GM19238 (cell line): Measurements from ENCODE around the gene MINDY4B.
"Not testable (repeated sequence)": the region's sequence is repeated elsewhere in the genome, so short reads cannot be mapped to it uniquely, and the experiment has no call there.

Source experiments
- DNase-seq: peaks from one replicate; pipeline ENCODE4 v3.0.0; 2011; ENCODE audit warnings: low spot score; ENCODE audit not compliant: insufficient read length

MINDY4B gene

DNA sequence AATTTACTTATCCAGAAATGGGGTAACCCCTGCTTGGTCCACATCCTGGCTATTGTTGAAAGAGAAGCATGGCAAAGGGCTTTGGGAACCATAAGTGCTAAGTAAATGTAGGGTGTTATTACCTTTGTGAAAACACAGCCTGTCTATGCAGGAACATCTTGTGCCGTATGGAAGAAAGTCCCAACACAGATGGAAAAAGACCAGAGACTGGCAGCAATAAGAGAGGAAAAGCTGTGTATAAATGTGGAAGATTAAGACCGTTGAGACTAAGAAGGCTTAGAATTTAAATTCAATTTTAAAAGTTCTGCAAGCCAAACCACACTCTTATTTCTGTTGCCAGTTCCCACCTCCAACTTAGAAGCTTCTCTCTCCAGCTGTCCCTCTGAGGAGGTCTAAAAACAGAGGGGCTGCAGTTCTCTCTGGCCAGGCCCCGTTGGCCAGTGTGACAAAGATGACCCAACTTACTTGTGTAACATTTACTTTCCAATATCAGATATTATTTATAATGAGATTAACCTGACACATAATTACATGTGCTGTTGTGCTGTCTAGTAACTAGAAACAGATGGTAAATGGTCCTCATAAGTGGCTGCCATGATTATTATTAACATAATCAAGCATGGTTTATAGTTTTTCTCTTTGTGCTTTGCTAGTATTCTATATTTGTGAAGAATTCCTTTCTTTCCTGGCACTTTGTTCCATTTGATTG is 7.0 kb downstream of the MINDY4B start:
- DNase-seq: no peak

DNA sequence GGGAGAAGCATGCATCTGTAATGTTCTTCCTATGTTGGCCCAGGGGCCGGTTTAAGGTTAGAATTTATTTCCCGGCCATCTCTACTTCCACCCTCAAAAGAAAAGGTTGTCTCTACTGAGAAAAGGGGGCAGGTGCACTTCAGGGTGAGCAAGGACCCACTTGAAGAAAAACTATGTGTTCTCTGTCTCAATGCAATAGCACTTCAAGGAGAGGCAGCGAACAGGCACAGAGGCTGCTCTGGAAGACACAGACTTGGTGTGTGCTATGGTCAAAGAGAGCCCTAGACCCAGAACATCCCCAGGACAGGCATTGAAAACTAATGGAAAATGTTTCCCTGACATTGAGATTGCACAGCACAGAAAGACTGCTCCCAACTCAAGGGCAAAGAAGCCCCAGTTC is 7.6 kb downstream of the MINDY4B start:
- DNase-seq: no peak

DNA sequence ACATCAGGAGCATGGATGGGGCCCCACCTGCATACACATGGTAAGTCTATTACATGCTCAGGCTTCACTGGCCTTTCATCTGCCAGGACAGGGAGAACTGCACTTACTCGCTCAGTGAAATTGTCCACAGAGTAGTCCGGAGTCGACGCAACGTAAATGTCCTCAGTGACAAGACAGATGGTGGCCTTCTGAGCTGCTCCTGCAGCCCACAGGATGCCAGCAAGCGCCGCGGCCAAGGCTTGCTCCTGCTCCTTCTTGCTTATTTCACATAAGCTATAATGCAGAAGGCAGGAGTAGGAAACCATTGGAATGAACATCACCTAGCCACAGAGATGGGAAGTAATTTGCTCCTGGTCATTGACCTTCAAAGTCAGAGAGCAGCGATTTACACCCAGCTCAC is 14.4 kb downstream of the MINDY4B start:
- no peak for DNase-seq

DNA sequence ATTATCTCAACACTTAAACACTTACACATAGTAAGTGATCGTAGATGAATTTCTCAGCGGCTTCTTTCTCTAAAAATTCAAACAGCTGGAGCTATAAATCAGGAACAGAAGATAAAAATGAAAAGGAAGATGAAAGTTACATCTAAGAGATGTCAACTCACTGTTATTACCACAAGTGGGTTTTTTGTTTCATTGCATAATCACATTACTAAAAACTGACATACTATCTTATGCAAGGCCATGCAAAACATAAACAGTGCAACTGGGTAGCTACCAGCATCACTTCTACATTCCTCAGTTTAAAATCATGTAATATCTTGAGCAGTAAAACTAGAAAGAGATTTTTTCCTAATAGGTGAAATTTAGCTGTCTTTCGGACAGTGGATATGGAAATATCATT is 14.9 kb downstream of the MINDY4B start:
- DNase-seq: no peak

DNA sequence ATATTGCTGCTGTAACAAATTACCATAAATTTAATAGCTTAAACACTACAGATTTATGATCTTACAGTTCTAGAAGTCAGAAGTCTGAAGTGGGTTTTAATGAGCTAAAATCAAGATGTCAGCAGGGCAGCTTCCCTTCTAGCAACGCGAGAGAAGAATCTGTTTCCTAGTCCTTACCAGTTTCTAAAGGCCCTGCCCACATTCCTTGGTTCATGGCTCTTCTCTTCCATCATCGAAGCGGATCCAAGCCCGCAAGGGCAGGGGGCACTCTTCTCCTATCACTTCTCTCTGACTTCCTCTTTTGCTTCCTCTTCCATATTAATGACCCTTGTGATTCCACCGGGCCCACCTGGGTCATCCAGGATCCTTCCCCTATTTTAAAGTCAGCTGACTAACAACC is 16.1 kb downstream of the MINDY4B start:
- no peak for DNase-seq

DNA sequence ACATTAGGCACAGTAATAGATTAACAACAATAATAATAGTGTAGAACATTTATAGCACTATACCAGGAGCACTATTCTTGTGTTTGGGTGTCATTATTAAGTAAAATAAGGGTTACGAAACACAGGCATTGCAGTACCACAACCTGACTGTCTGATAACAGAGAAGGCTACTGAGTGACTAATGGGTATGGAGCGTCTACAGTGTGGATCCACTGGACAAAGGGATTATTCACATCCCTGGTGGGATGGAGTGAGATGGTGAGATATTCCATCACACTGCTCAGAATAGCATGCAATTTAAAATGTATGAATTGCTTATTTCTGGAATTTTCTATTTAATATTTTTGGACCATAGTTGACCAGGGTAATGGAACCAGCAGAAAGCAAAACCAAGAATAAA is 18.2 kb downstream of the MINDY4B start:
- DNase-seq: no peak

DNA sequence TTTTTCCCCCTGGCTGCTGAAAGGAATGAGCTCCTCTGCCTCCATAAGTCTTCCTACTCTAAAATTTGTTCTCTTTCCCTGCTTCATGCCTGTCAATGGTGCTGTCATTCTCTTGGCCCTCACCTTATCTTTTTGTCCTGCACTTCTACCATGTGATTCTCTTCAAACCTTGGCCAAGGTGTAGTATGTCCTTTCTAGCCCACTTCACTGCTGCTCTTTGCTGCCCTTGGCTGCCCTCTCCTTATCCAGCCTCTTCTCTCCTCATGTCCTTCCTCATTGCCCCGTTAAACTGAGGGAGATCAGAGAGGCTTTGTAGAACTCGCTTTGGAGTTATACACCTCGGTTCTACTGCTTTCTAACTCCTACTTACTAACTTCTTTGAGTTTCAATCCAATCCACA is 19.7 kb downstream of the MINDY4B start:
- DNase-seq: no peak

DNA sequence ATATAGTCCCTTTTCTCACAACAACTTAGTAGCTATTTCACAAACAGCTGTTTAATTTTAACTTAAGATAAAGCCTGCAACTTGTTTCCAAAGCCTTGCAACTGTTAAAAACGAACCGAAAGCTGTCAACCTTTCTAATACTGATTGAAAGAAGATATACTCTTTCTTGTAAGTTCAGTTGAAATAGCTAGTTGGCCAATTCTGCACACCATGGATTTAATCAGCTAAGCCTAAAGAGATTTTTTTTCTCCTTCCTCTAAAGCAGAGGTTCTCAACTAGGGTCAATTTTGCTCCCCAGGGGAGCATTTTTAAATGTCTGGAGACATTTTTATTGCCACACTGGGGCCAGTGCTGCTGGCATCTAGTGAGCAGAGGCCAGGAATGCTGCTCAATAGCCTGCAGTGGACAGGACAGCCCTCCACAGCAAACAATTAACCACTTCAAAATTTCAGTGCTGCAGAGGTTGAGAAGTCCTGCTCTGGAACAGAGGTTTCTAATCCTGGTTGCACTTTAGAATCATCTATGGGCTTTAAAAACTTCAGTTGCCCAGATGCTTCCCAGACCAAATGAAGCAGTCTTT is 26.2 kb downstream of the MINDY4B start:
- DNase-seq: no peak

DNA sequence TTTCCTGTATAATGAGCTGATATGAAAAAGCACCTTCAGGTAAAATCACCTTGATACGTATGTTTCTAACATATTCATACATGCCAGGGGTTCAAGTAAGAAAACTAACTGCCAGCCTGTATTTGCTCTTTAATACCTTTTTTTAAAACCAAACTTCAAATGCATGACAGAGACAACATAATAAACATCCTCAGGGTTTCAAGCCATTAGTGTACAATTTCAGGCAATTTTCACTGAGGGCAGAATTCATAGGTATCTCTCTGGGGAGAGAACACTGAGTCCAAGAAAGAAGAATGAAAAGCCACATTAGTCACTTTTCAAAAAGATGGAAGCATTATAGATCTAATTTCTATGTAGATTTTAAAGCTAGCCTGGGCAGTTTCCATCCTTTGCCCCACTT is 26.9 kb downstream of the MINDY4B start:
- DNase-seq: no peak

DNA sequence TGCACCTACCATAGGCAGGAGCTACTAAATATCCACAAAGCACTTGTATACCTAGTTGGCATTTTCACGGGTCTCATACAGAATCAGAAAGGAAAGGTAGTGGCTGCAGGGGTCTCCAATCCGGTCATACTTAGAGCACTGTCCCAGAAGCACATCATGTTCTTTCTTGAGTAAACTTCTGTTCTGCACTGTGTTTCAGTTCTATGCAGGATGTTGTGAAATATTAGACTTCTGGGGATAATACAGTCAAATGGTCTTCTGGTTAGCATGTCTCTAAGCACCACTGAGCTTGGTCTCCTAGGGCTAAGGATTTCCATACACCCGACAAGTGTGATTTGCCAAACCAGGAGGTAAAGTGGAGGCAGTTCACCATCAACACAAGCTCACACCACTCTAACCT is 27.9 kb downstream of the MINDY4B start:
- DNase-seq: no peak

DNA sequence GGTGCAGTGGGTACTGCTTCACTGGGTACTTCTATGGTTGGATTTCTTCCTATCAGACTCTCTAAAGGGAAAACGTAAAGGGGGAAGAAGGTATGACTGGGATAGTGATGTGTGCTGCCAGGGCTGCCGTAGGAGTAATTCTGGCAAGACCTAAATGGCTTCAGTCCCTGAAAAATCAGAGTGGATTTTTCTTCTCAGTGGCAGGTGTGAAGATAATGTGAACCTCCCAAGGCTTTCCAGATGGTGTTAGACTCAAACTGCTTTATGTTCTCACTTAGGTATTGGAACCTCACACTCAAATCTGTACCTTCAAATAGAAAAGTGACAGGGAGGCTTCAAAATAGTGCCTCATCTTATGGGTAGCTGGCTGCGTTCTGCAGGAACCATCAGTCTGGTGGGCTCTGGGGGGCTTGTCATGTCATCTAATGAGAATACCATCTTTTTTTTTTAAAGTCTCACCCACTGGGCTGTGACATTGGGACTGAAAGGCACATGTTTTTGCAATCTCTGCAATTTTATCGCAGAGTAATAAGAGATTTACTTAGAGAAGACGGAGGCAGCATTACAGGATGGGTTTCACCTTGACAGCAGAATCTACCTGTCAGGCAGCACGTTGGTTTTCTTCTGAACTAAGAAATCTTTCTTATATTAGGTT is 28.5 kb downstream of the MINDY4B start:
- DNase-seq: no peak

DNA sequence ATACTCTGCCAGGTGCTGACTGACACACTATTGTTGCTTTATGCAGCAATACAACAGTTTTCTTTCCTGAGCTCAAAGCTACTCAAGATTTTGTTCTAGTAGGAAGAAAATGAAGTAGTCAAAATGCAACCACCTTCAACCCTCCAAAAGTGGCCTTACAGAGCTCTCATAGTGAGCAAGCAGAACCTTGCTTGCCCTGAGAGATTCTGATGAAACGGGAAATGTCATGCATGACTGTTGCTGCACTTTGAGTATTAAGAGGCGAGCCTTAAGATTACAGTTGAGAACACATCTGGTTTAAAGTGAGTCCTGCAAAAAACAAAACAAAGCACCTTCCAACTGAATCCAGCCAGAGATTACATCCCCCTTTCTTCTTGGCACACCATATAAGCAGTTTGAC is 29.7 kb downstream of the MINDY4B start:
- DNase-seq: no peak

DNA sequence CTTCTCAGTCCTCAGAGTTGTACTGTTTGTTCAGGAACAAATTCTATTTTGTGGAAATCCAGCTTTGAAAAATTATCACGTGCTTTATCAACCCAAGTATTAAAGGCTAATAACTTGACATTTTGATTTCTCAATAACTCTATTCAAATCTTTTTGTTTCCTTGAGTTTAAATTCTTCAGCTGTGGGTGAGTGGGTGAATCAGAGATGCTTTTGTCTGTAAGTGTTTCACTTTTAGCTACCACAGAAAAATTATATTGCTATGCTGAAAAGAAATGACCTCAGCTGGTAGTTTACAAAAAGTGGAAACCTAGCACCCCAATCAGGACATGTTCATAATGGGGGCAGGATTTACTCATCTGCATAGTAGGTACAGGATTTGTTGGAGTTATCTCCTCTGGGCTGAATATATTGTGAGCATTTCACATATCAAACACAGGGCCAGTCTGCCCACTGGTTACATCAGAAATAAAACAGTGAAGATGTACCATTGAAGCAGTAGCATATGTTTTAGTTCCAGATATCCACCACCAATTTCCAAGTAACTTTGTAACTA is 30.5 kb downstream of the MINDY4B start:
- no peak for DNase-seq

DNA sequence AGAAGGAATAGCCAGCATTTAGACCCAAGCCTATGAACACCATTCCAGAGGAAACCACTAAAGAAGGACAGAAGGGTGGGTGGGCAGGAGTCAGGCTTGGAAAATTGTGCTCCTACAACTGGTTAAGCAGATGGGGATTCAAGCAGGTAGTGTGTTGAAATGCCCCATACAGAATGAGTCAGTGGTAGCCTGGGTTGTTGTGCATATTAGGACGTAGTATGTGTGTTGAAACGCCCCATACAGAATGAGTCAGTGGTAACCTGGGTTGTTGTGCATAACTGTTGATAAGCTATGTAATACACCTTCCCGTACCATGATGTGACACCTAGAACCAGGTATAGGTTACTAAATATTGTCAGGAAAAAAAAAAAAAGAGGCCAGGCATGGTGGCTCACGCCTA is 34.0 kb downstream of the MINDY4B start:
- DNase-seq: no peak

DNA sequence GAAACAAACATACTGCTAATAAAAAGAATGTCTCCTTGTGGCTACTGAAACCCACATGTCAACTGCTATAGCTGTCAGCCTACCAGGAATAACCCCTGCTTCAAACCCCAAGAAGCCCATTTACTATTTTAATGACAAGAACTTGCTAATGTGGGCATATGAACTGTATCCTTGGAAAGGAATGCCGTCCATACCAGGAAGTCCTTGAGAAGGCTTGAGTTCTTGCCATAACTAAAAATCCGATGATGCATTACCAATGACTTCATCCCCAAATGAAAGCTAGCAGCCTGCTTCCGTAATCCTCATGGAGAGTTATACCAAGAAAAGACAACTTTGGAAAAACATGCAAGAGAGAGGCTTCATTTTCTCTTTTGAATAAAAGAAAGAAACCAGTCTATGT is 34.8 kb downstream of the MINDY4B start:
- no peak for DNase-seq

DNA sequence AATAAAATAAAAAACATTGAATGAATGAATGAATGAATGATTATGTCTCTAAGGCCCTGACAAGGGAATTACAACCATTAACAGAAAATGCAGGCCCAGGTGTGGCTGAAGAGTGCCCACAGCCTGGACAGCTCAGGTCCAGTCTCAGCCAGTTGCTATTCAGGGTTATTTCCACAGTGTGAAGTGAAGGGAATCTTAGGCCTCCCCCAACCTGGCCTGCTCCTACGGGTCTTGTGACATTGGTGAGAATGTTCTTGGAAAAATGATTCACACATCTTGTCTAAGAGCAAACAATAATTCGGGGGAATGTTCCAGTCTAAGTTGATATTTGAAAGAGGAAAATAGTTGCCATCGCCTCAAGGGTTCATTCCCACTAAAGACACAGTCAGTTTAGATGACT is 37.0 kb downstream of the MINDY4B start:
- DNase-seq: no peak

DNA sequence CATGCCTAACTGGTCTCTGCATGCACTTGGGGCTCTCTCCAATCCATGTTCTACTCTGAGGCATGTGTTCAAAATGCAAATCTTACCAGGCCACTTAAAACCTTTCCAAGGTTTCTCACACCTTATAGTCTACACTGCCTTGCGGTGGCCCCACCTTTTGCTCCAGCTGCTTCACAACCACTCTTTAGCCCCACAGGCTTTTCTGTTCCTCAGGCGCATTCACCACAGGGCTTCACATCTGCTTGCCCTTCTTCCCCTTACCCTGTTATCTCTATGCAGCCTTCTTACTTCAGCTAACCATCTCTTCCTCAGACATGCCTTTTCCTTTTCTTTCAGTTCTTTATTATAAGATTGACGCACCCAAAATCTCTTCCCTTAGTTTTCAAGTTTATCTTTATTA is 37.8 kb downstream of the MINDY4B start:
- no peak for DNase-seq

DNA sequence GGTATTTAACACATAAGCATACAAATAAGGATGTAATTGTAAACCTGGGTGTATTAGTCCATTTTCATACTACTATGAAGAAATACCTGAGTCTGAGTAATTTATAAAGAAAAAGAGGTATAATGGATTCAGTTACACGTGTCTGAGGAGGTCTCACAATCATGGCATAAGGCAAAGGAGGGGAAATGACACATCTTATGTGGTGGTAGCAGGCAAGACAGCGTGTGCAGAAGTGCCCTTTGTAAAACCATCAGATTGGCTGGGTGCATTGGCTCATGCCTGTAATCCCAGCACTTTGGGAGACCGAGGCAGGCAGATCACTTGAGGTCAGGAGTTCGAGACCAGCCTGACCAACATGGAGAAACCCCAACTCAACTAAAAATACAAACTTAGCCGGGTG is 41.3 kb downstream of the MINDY4B start:
- not testable (repeated sequence) for DNase-seq

DNA sequence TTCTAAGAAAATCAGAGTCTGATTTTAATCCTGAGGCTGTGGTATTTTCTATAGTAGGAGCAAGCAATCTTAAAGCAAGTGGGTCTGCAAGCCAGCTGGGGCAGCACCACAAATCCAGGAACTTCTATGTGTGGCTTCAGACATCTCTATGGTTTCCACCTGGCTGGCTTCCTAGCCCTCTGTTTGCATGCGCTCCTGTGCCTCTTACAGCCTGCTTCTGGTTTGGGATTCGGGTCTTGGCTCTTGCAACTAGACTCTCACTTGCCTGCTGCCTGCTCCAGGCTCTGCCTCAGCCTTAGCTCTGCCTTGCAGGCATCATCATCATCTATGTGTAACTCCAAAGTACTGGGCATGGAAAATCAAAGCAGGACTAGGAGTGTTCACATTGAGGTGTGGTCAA is 43.4 kb downstream of the MINDY4B start:
- DNase-seq: no peak

DNA sequence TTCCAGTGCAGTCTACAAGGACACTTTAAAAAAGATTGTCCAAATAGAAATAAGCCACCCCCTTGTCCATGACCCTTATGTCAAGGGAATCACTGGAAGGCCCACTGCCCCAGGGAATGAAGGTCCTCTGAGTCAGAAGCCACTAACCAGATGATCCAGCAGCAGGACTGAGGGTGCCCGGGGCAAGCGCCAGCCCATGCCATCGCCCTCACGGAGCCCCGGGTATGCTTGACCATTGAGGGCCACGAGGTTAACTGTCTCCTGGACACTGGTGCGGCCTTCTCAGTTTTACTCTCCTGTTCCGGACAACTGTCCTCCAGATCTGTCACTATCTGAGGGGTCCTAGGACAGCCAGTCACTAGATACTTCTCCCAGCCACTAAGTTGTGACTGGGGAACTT is 47.3 kb downstream of the MINDY4B start:
- DNase-seq: not testable (repeated sequence)

DNA sequence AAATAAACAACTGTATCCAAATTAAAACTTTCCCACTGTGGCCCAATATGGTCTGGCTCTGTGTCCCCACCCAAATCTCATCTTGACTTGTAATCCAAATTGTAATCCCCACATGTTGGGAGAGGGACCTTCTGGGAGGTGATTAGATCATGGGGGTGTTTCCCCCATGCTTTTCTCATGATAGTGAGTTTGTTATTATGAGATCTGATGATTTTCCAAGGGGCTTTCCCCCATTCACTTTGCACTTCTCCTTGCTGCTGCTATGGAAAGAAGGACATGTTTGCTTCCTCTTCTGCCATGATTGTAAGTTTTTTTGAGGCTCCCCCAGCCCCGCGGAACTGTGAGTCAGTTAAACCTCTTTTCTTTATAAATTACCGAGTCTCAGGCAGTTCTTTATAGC is 55.0 kb downstream of the MINDY4B start:
- no peak for DNase-seq

DNA sequence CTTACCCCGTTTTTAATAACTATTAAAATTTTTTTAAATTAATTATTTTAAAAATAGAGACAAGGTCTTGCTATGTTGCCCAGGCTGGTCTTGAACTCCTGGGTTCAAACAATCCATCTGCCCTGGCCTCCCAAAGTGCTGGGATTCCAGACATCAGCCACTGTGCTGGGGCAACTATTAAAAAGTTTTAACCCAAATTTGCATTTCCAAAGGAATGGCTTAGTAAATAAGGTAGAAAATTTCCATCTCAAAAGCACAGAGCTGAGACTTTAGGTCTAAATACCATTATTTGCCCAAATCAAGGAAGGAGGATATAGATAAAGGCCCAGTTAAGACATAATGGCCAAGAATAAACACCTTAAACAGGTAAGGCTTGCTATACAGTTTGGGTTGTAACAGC is 56.4 kb downstream of the MINDY4B start:
- no peak for DNase-seq

DNA sequence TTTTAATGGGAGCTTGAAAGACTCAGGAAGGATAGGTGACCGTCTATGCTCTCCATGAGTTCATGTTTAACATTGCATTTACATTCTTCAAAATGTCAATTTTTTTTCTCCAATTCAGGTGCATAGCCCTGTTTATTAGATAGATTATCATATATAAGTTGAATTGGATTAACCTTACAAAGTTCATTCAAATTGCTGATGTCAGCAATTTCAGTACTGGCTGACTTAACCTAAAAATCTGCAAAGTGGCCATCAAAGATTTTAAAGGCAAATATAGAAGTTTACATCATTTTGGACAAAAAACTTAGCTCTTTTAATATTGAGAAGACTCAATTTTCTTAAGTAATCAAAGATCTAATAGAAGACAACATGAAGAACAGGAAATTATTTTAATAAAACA is 57.8 kb downstream of the MINDY4B start:
- DNase-seq: no peak
